GDM1 (cell line): ENCODE measurements around the gene NCKAP5.
"Not testable (repeated sequence)": the region's sequence is repeated elsewhere in the genome, so short reads cannot be mapped to it uniquely, and the experiment has no call there.

ENCODE experiments used
- DNase-seq: peaks from one replicate; lab custom pipeline; 2025; lab: John Stamatoyannopoulos, UW

NCKAP5 gene

GRCh38 chr2:132876745-132877391, 691.4 kb downstream of the NCKAP5 start:
- DNase-seq: no peak

GRCh38 chr2:132875193-132875592, 693.1 kb downstream of the NCKAP5 start:
- no peak for DNase-seq

- no peak for DNase-seq
Observed at GRCh38 chr2:132873738-132874137, 694.5 kb downstream of the NCKAP5 start.

- DNase-seq: no peak
Observed at GRCh38 chr2:132871831-132872230, 696.4 kb downstream of the NCKAP5 start.

GRCh38 chr2:132863961-132864360, 704.3 kb downstream of the NCKAP5 start:
- DNase-seq: no peak

- DNase-seq: no peak
Observed at GRCh38 chr2:132860220-132860619, 708.0 kb downstream of the NCKAP5 start.

GRCh38 chr2:132859590-132859989, 708.7 kb downstream of the NCKAP5 start:
- DNase-seq: no peak

GRCh38 chr2:132857319-132857718, 710.9 kb downstream of the NCKAP5 start:
- no peak for DNase-seq

GRCh38 chr2:132850688-132851087, 717.6 kb downstream of the NCKAP5 start:
- DNase-seq: no peak

GRCh38 chr2:132849118-132849517, 719.1 kb downstream of the NCKAP5 start:
- no peak for DNase-seq

- DNase-seq: no peak
Observed at GRCh38 chr2:132845339-132845738, 722.9 kb downstream of the NCKAP5 start.

- no peak for DNase-seq
Observed at GRCh38 chr2:132844585-132844984, 723.7 kb downstream of the NCKAP5 start.

GRCh38 chr2:132837769-132838168, 730.5 kb downstream of the NCKAP5 start:
- DNase-seq: no peak

GRCh38 chr2:132830321-132830827, 737.9 kb downstream of the NCKAP5 start:
- no peak for DNase-seq

GRCh38 chr2:132825601-132826000, 742.7 kb downstream of the NCKAP5 start:
- DNase-seq: no peak

GRCh38 chr2:132824716-132825115, 743.5 kb downstream of the NCKAP5 start:
- no peak for DNase-seq

- DNase-seq: no peak
Observed at GRCh38 chr2:132816234-132816633, 752.0 kb downstream of the NCKAP5 start.

- no peak for DNase-seq
Observed at GRCh38 chr2:132815516-132815915, 752.7 kb downstream of the NCKAP5 start.

- no peak for DNase-seq
Observed at GRCh38 chr2:132814651-132815050, 753.6 kb downstream of the NCKAP5 start.

- no peak for DNase-seq
Observed at GRCh38 chr2:132813422-132813821, 754.8 kb downstream of the NCKAP5 start.

GRCh38 chr2:132811148-132811915, 756.9 kb downstream of the NCKAP5 start:
- no peak for DNase-seq

GRCh38 chr2:132809962-132810361, 758.3 kb downstream of the NCKAP5 start:
- DNase-seq: not testable (repeated sequence)

- DNase-seq: peak; percentile 10
Observed at GRCh38 chr2:132804051-132804450, 764.2 kb downstream of the NCKAP5 start.
